Gastroesophageal sphincter (tissue), 4 donors: ENCODE results near the gene ZNF511. TPM values are rescaled to one million over a fixed set of nuclear protein-coding genes. Genes with fewer than 3 reads are reported as not detected.

ENCODE experiments used
- ATAC-seq: fragments of 150-250 bp; one replicate; pipeline ENCODE4 v1.9.1; 2016; ENCODE audit warnings: mild to moderate bottlenecking, moderate library complexity
- H3K27ac ChIP-seq, 4 donors: fragments of 200-600 bp; sonication (generic) in 3 of 4; 1 replicate in 3 of 4; 2 replicates in 1 of 4; pipeline ENCODE4 v1.5.1; 2016 to 2019
- H3K27me3 ChIP-seq: fragments of 200-600 bp; sonication (generic); one replicate; pipeline ENCODE4 v1.5.1; 2019
- H3K36me3 ChIP-seq, 2 donors: fragments of 200-600 bp; sonication (generic); one replicate each; pipeline ENCODE4 v1.5.1; 2019; ENCODE audit warnings: control low read depth in 1 of 2
- H3K4me1 ChIP-seq, 3 donors: fragments of 200-600 bp; sonication (generic); 1 replicate in 2 of 3; 2 replicates in 1 of 3; pipeline ENCODE4 v1.5.1; 2016 to 2019; ENCODE audit warnings: control low read depth in 2 of 3
- H3K4me3 ChIP-seq, 2 donors: fragments of 200-600 bp; sonication (generic); one replicate each; pipeline ENCODE4 v1.5.1; 2019; ENCODE audit warnings: mild to moderate bottlenecking in 1 of 2, moderate library complexity in 1 of 2
- H3K9me3 ChIP-seq, 3 donors: fragments of 200-600 bp; sonication (generic); one replicate each; pipeline ENCODE4 v1.5.1; 2017 to 2019; ENCODE audit warnings: control low read depth in 2 of 3
- CTCF ChIP-seq, 4 experiments: fragments of 200-600 bp in 2 of 4; fragments of 450-650 bp in 2 of 4; sonication (generic) in 1 of 4; IDR thresholded peaks; one replicate each; pipeline ENCODE4 v1.5.1; 2017 to 2019; ENCODE audit warnings: antibody characterized with exemption in 4 of 4, mild to moderate bottlenecking in 2 of 4, moderate library complexity in 2 of 4
- EP300 ChIP-seq: sonication (generic); formaldehyde crosslinking; IDR thresholded peaks from one replicate; pipeline ENCODE4 v1.6.1; 2017; ENCODE audit warnings: antibody characterized with exemption, mild to moderate bottlenecking
- POLR2A ChIP-seq, 2 donors: fragments of 450-650 bp; IDR thresholded peaks; one replicate each; pipeline ENCODE4 v1.6.1; 2017; ENCODE audit warnings: antibody characterized with exemption in 2 of 2, mild to moderate bottlenecking in 2 of 2, moderate library complexity in 1 of 2
- POLR2AphosphoS5 ChIP-seq: sonication (generic); formaldehyde crosslinking; IDR thresholded peaks from one replicate; pipeline ENCODE4 v1.6.1; 2017; ENCODE audit warnings: antibody characterized with exemption
- WGBS, 2 donors: methylation state at CpG; one replicate each; pipeline ENCODE4 v1.1.5; 2018; ENCODE audit warnings: low coverage in 1 of 2; 5-methylcytosine and 5-hydroxymethylcytosine counted together
- total RNA-seq, 4 donors: library from RNA; depleted of rRNA; stranded (reverse); fragments of >200 nt; gene quantifications; one replicate each; pipeline ENCODE4 v1.1.0, GENCODE V29; 2016

Gene ZNF511
- total RNA-seq, 4 donors from 2014 or later: 15.1 to 42.2 (median 25.4) TPM

GRCh38 chr10:133274751-133275683 is 33.7 kb upstream of the ZNF511 start:
- Histone ChIP-seq H3K36me3 (peaks cover 0 to 41% of the 10 kb centered on the region in 2 donors), H3K4me3 (no peak overlapping the region)

GRCh38 chr10:133275684-133276092 is 33.0 kb upstream of the ZNF511 start:
- Histone ChIP-seq H3K27ac (no peak overlapping the region), H3K9me3 (no peaks in the 10 kb centered on the region), H3K27me3 (peaks cover 34% of the 10 kb centered on the region), H3K4me3 (no peak overlapping the region), H3K4me1 (peaks cover 0 to 26% (median 6%) of the 10 kb centered on the region in 3 donors), H3K36me3 (peaks cover 0 to 41% of the 10 kb centered on the region in 2 donors)
- ATAC-seq: no peak
- WGBS, 2 donors: no CpG with 5 or more reads among the region's 12 CpGs
- no peak for TF ChIP-seq POLR2A (IDR thresholded peaks at IDR 0.05)
- no peak for TF ChIP-seq POLR2AphosphoS5
- TF ChIP-seq EP300: no peak
- no peak for TF ChIP-seq CTCF (IDR thresholded peaks at IDR 0.05)

More at GRCh38 chr10:133274751-133275683, 33.7 kb upstream of the ZNF511 start:
- no peak for ATAC-seq
- peaks cover 0 to 26% (median 6%) of the 10 kb centered on the region in 3 donors for H3K4me1 ChIP-seq
- TF ChIP-seq EP300: no peak
- no peak for TF ChIP-seq POLR2AphosphoS5
- no peak for TF ChIP-seq POLR2A (IDR thresholded peaks at IDR 0.05)
- TF ChIP-seq CTCF (IDR thresholded peaks at IDR 0.05): no peak
- WGBS, 2 donors: no CpG with 5 or more reads among the region's 26 CpGs
- no peaks in the 10 kb centered on the region for H3K9me3 ChIP-seq
- H3K27me3 ChIP-seq: peaks cover 34% of the 10 kb centered on the region
- no peak overlapping the region for H3K27ac ChIP-seq

- no CpG with 5 or more reads among the region's 6 CpGs for WGBS, 2 donors
- TF ChIP-seq POLR2A (IDR thresholded peaks at IDR 0.05) (no peak), CTCF (IDR thresholded peaks at IDR 0.05) (no peak), EP300 (no peak), POLR2AphosphoS5 (no peak)
- Histone ChIP-seq H3K27me3 (peaks cover 34% of the 10 kb centered on the region), H3K27ac (no peak overlapping the region), H3K4me3 (peak overlapping the region in 1 of 2 donors; percentile 32), H3K36me3 (peaks cover 0 to 41% of the 10 kb centered on the region in 2 donors), H3K4me1 (peaks cover 0 to 26% (median 6%) of the 10 kb centered on the region in 3 donors), H3K9me3 (no peaks in the 10 kb centered on the region)
- ATAC-seq: no peak
Measured at GRCh38 chr10:133276100-133276434, 32.6 kb upstream of the ZNF511 start.

GRCh38 chr10:133276435-133277201 is 32.1 kb upstream of the ZNF511 start, which contains the start of gene ADAM8:
TSS of gene ADAM8 (minus strand) at chr10:133276868. CDS start at chr10:133276817, 51 bp downstream.
- Histone ChIP-seq H3K27me3 (peaks cover 34% of the 10 kb centered on the region), H3K27ac (no peak within 1 kb of the TSS), H3K9me3 (no peaks in the 10 kb centered on the region), H3K4me3 (peak within 1 kb of the TSS in 1 of 2 donors; percentile 32), H3K36me3 (peaks cover 0 to 41% of the 10 kb centered on the region in 2 donors), H3K4me1 (peaks cover 0 to 26% (median 6%) of the 10 kb centered on the region in 3 donors)
- no peak for ATAC-seq
- 11% methylated on average over 7 of the region's 63 CpGs; no CpG with 5 or more reads in 1 of the 2 donors for WGBS, 2 donors
- TF ChIP-seq EP300 (no peak), CTCF (IDR thresholded peaks at IDR 0.05) (no peak), POLR2A (IDR thresholded peaks at IDR 0.05) (no peak)
